ENCODE measurements around the gene SPON1. TPM values are rescaled to one million over a fixed set of nuclear protein-coding genes. Genes with fewer than 3 reads are reported as not detected.

SPON1 gene
- total RNA-seq, 1 experiment from 2014 or later: 6.4 TPM

DNA sequence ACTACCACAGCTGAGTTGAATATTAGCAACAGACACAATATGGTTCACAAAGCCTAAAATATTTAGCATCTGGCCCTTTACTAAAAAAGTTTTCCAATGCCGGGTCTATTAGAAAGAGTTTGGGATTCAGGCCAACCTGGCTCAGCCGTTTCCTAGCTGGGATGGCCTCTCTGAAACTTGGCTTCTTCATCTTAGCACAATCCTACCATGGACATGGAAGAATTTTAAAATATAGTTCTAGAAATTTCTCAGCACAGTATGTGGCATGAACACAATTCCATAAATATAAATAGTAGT is 292.7 kb downstream of the SPON1 start (continued):
- TF ChIP-seq, protein P1, sequence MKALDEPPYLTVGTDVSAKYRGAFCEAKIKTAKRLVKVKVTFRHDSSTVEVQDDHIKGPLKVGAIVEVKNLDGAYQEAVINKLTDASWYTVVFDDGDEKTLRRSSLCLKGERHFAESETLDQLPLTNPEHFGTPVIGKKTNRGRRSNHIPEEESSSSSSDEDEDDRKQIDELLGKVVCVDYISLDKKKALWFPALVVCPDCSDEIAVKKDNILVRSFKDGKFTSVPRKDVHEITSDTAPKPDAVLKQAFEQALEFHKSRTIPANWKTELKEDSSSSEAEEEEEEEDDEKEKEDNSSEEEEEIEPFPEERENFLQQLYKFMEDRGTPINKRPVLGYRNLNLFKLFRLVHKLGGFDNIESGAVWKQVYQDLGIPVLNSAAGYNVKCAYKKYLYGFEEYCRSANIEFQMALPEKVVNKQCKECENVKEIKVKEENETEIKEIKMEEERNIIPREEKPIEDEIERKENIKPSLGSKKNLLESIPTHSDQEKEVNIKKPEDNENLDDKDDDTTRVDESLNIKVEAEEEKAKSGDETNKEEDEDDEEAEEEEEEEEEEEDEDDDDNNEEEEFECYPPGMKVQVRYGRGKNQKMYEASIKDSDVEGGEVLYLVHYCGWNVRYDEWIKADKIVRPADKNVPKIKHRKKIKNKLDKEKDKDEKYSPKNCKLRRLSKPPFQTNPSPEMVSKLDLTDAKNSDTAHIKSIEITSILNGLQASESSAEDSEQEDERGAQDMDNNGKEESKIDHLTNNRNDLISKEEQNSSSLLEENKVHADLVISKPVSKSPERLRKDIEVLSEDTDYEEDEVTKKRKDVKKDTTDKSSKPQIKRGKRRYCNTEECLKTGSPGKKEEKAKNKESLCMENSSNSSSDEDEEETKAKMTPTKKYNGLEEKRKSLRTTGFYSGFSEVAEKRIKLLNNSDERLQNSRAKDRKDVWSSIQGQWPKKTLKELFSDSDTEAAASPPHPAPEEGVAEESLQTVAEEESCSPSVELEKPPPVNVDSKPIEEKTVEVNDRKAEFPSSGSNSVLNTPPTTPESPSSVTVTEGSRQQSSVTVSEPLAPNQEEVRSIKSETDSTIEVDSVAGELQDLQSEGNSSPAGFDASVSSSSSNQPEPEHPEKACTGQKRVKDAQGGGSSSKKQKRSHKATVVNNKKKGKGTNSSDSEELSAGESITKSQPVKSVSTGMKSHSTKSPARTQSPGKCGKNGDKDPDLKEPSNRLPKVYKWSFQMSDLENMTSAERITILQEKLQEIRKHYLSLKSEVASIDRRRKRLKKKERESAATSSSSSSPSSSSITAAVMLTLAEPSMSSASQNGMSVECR (CRISPR knock-in tag; IDR thresholded peaks at IDR 0.05; ENCODE audit: borderline replicate concordance): no peak

DNA sequence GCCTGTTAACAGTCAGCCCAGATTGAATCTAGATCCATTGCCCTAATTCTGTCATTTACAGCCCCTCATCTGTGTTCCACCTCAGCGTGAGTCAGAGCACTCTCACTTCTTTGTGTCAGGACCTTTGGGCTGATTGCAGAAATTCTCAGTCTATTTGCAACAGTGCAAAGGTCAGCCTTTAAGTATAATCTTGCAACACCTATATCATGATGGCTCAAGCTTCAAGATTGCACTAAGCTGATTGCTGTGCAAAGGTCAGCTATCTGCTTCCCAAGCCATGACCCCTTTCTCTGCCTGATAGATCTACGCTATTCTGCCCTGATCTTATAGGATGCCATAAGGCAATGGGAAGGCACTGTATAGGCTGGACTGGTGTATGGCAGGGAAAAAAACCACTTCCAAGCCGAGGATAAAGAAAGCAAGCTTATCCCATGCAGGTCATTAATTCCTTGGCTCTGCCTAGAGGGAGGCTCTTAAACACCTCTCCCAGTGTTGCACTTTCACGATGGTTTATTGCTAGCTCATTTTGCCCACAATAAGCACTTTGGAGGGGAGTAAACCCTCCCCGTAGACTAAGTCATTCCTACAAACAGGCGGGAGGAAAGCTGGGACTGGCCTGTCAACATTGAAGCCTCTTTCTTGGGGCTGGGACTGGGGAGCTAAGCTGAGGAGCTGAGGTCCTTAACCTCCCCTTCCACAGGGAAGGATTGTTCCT is 295.9 kb downstream of the SPON1 start:
- Mint-ChIP-seq H3K4me3 (no peak overlapping the region), H3K9me3 (peaks cover 14% of the 10 kb centered on the region), H3K27ac (no peak overlapping the region), H3K36me3 (peaks cover 13% of the 10 kb centered on the region), H3K27me3 (ENCODE audit: low read depth) (peaks cover 19% of the 10 kb centered on the region), H3K4me1 (no peaks in the 10 kb centered on the region)
- TF ChIP-seq GABPB1 (CRISPR knock-in tag; IDR thresholded peaks at IDR 0.05): peak; percentile 87
- TF ChIP-seq ZNF317 (CRISPR knock-in tag; IDR thresholded peaks at IDR 0.05; ENCODE audit: borderline replicate concordance, low read depth): no peak
- no peak for TF ChIP-seq MXD4 (CRISPR knock-in tag; IDR thresholded peaks at IDR 0.05; ENCODE audit: borderline replicate concordance)
- TF ChIP-seq GRHL2 (CRISPR knock-in tag; IDR thresholded peaks at IDR 0.05; ENCODE audit: insufficient replicate concordance, severe bottlenecking): no peak
- ChIA-PET CTCF (interaction anchor here (1.3 to 1.9 kb wide), 2 partner anchors 160 to 197 kb away, joined by 8 to 11 read pairs; no protein-coding TSS in a partner anchor), POLR2A (interaction anchor here (0.7 kb wide), 1 partner anchor 155 kb away, joined by 3 read pairs; no protein-coding TSS in a partner anchor)
- DNase-seq (ENCODE audit: low spot score) (no peak), ATAC-seq (no peak; the same call in 1 of the 2 replicates)

DNA sequence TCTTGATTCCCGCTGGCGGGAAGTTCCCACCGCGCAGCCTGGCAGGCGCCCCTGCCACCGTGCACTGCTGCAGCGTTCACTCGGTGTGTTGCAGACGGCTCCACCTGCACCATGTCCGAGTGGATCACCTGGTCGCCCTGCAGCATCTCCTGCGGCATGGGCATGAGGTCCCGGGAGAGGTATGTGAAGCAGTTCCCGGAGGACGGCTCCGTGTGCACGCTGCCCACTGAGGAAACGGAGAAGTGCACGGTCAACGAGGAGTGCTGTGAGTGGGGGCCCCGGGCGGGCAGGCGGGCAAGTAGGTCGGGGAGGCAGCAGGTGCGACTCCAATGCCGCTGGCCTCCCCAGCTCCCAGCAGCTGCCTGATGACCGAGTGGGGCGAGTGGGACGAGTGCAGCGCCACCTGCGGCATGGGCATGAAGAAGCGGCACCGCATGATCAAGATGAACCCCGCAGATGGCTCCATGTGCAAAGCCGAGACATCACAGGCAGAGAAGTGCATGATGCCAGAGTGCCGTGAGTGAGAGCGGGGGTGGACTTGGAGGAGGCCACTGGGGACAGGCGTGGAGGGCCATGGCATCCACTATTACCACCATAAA is 296.8 kb downstream of the SPON1 start:
- POLR2A ChIA-PET: interaction anchor here (0.7 kb wide), 1 partner anchor 154 kb away, joined by 3 read pairs; no protein-coding TSS in a partner anchor
- CTCF ChIA-PET: interaction anchor here (1.3 to 1.9 kb wide), 2 partner anchors 159 to 196 kb away, joined by 8 to 11 read pairs; no protein-coding TSS in a partner anchor
- H3K27ac Mint-ChIP-seq: no peak overlapping the region
- ATAC-seq: peak; percentile 28
- H3K4me1 Mint-ChIP-seq: no peaks in the 10 kb centered on the region
- H3K36me3 Mint-ChIP-seq: peaks cover 20% of the 10 kb centered on the region
- TF ChIP-seq FOXP1 (CRISPR knock-in tag; IDR thresholded peaks at IDR 0.05; ENCODE audit: borderline replicate concordance) (peak; percentile 70; the same call in 1 of the 2 replicates), SMAD4 (CRISPR knock-in tag; IDR thresholded peaks at IDR 0.05) (0 out of 2 replicates have a peak, but pooled peaks have one; percentile 51), FOXJ3 (CRISPR knock-in tag; IDR thresholded peaks at IDR 0.05; ENCODE audit: borderline replicate concordance) (no peak), TEAD1 (CRISPR knock-in tag; IDR thresholded peaks at IDR 0.05) (no peak)
- TF ChIP-seq, protein P2, sequence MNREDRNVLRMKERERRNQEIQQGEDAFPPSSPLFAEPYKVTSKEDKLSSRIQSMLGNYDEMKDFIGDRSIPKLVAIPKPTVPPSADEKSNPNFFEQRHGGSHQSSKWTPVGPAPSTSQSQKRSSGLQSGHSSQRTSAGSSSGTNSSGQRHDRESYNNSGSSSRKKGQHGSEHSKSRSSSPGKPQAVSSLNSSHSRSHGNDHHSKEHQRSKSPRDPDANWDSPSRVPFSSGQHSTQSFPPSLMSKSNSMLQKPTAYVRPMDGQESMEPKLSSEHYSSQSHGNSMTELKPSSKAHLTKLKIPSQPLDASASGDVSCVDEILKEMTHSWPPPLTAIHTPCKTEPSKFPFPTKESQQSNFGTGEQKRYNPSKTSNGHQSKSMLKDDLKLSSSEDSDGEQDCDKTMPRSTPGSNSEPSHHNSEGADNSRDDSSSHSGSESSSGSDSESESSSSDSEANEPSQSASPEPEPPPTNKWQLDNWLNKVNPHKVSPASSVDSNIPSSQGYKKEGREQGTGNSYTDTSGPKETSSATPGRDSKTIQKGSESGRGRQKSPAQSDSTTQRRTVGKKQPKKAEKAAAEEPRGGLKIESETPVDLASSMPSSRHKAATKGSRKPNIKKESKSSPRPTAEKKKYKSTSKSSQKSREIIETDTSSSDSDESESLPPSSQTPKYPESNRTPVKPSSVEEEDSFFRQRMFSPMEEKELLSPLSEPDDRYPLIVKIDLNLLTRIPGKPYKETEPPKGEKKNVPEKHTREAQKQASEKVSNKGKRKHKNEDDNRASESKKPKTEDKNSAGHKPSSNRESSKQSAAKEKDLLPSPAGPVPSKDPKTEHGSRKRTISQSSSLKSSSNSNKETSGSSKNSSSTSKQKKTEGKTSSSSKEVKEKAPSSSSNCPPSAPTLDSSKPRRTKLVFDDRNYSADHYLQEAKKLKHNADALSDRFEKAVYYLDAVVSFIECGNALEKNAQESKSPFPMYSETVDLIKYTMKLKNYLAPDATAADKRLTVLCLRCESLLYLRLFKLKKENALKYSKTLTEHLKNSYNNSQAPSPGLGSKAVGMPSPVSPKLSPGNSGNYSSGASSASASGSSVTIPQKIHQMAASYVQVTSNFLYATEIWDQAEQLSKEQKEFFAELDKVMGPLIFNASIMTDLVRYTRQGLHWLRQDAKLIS (CRISPR knock-in tag; IDR thresholded peaks at IDR 0.05; ENCODE audit: borderline replicate concordance): no peak
- TF ChIP-seq, protein P3, sequence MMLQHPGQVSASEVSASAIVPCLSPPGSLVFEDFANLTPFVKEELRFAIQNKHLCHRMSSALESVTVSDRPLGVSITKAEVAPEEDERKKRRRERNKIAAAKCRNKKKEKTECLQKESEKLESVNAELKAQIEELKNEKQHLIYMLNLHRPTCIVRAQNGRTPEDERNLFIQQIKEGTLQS (CRISPR knock-in tag; conservative IDR thresholded peaks at IDR 0.05): peak; percentile 57; the same call in 1 of the 2 replicates
- TF ChIP-seq, protein P4, sequence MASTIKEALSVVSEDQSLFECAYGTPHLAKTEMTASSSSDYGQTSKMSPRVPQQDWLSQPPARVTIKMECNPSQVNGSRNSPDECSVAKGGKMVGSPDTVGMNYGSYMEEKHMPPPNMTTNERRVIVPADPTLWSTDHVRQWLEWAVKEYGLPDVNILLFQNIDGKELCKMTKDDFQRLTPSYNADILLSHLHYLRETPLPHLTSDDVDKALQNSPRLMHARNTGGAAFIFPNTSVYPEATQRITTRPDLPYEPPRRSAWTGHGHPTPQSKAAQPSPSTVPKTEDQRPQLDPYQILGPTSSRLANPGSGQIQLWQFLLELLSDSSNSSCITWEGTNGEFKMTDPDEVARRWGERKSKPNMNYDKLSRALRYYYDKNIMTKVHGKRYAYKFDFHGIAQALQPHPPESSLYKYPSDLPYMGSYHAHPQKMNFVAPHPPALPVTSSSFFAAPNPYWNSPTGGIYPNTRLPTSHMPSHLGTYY (CRISPR knock-in tag; IDR thresholded peaks at IDR 0.05): 0 out of 2 replicates have a peak, but pooled peaks have one; percentile 10
- TF ChIP-seq, protein P5, sequence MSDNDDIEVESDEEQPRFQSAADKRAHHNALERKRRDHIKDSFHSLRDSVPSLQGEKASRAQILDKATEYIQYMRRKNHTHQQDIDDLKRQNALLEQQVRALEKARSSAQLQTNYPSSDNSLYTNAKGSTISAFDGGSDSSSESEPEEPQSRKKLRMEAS (CRISPR knock-in tag; IDR thresholded peaks at IDR 0.05): peak; percentile 34; the same call in 1 of the 2 replicates
- DNase-seq (ENCODE audit: low spot score): peak; percentile 38
- H3K27me3 Mint-ChIP-seq (ENCODE audit: low read depth): peaks cover 16% of the 10 kb centered on the region
- H3K9me3 Mint-ChIP-seq: peaks cover 22% of the 10 kb centered on the region
- H3K4me3 Mint-ChIP-seq: no peak overlapping the region
